HAP-1 (cell line): ENCODE results near the gene MAGI1.

ENCODE experiments used
- DNase-seq, 2 experiments: peaks; one replicate each; pipeline ENCODE4 v3.0.0-alpha.2; 2016 to 2020; ENCODE audit warnings: low spot score in 2 of 2
- H3K27me3 ChIP-seq: fragments of 250-450 bp; sonication (Bioruptor Pico); 2 replicates; pipeline ENCODE4 v1.5.1; 2020; ENCODE audit warnings: low read depth, mild to moderate bottlenecking, moderate library complexity
- H3K36me3 ChIP-seq: fragments of 250-450 bp; sonication (Bioruptor Pico); replicated peaks from 2 replicates; pipeline ENCODE4 v1.5.1; 2020; ENCODE audit warnings: mild to moderate bottlenecking
- H3K4me1 ChIP-seq: fragments of 250-450 bp; sonication (Bioruptor Pico); 2 replicates; pipeline ENCODE4 v1.5.1; 2020; ENCODE audit warnings: mild to moderate bottlenecking
- H3K4me3 ChIP-seq: fragments of 250-450 bp; sonication (Bioruptor Pico); 2 replicates; pipeline ENCODE4 v1.5.1; 2020; ENCODE audit warnings: mild to moderate bottlenecking, moderate library complexity
- H3K9me3 ChIP-seq: fragments of 250-450 bp; sonication (Bioruptor Pico); 2 replicates; pipeline ENCODE4 v1.5.1; 2020; ENCODE audit warnings: mild to moderate bottlenecking, moderate library complexity
- in situ Hi-C: fragments of 300-500 bp; cut with MboI; formaldehyde crosslinking; loops from 3 replicates; pipeline ENCODE4 v1.14.3; 2020; ENCODE audit warnings: low sequenced_read_pairs, inconsistent platforms, mixed read lengths

MAGI1 gene

DNA sequence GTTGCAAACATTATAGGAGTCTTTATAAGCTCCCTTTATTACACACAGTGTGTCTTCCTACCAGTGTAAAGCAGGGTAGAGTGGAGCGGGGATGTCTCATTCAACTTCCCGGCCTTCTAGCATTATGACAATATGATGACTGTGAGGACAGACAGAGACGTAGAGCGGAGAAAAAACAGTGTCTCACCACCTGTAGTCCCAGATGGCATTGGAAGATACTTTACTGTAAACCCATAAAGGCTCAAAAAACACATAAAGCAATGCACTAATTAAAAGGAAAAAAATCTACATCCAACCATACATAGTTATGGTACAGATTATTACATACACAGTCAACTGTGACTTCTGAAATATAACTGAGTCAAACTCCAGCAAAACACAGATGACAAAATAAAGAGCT lies 383.7 kb downstream of the MAGI1 start:
- in situ Hi-C loops: no loop called here
- Histone ChIP-seq H3K9me3 (no peaks in the 10 kb centered on the region), H3K4me1 (peaks cover 15% of the 10 kb centered on the region), H3K4me3 (no peak overlapping the region), H3K36me3 (no peaks in the 10 kb centered on the region), H3K27me3 (no peaks in the 10 kb centered on the region)
- no peak for DNase-seq

DNA sequence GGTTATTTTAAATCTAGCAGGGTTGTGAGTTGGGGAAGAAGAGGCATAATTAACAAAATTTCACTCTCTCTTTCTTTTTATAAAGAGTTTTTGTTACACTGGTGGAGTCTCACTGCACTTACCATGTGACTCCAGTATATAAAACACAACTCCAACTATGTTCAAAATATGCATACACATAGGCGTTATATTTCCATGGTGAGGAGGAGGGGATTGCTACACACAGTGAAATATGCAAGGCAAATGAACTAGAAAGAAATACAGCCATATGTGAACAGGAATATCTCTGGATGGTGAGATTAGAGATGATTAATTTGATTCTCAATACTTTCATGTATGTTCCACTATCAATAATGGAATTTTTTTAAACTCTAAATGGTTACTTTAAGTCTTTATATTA lies 385.0 kb downstream of the MAGI1 start:
- no peak for DNase-seq
- Histone ChIP-seq H3K27me3 (no peaks in the 10 kb centered on the region), H3K36me3 (no peaks in the 10 kb centered on the region), H3K4me1 (peaks cover 15% of the 10 kb centered on the region), H3K9me3 (no peaks in the 10 kb centered on the region), H3K4me3 (no peak overlapping the region)
- in situ Hi-C loops: no loop called here

- Histone ChIP-seq H3K4me1 (no peaks in the 10 kb centered on the region; the same call in 1 of the 2 replicates), H3K4me3 (no peak overlapping the region), H3K27me3 (no peaks in the 10 kb centered on the region), H3K36me3 (no peaks in the 10 kb centered on the region), H3K9me3 (0 out of 2 replicates have a peak, but pooled peaks cover 3% of the 10 kb centered on the region)
- DNase-seq: no peak
- in situ Hi-C loops: no loop called here
Observed at GRCh38 chr3:65650247-65650646, 388.5 kb downstream of the MAGI1 start.

DNA sequence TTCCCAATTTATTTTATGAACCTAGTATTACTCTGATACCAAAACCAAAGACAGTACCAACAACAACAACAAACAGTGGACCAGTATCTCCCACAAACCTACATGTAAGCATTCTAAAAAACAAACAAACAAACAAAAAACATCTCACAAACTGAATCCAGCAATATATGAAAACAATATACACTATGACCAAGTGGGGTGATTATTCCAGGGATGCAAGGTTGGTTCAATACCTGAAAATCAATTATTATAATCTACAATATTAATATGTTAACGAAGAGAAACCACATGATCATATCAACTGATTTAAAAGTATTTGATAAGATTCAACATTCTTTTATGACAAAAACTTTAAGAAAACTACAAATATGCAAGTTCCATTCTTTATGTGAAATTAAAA lies 391.3 kb downstream of the MAGI1 start:
- Histone ChIP-seq H3K27me3 (no peaks in the 10 kb centered on the region), H3K9me3 (0 out of 2 replicates have a peak, but pooled peaks cover 3% of the 10 kb centered on the region), H3K4me1 (no peaks in the 10 kb centered on the region; the same call in 1 of the 2 replicates), H3K4me3 (no peak overlapping the region), H3K36me3 (no peaks in the 10 kb centered on the region)
- DNase-seq: no peak
- in situ Hi-C loops: no loop called here

DNA sequence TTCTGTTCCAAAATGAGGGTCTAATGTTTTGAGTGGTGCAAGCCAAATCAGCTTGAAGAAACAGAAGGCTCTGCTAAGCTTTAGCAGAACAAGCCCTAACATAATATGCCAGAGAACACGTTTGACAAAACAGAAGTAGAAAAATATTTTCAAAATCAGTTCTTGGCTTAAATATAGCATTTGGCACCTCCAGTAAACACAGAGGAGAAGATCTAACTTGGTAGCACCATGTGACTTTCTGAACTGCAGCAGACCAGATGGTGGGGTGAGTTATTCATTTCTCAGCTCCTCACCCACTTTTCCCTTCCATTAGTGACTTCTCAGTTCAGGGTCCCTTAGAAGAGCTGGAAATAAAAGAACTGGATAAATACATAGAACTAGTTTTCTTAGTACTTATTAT lies 395.8 kb downstream of the MAGI1 start:
- 0 out of 2 replicates have a peak, but pooled peaks cover 3% of the 10 kb centered on the region for H3K9me3 ChIP-seq
- H3K36me3 ChIP-seq: no peaks in the 10 kb centered on the region
- H3K4me1 ChIP-seq: no peaks in the 10 kb centered on the region
- in situ Hi-C loops: no loop called here
- no peak for DNase-seq
- H3K4me3 ChIP-seq: no peak overlapping the region
- H3K27me3 ChIP-seq: no peaks in the 10 kb centered on the region

DNA sequence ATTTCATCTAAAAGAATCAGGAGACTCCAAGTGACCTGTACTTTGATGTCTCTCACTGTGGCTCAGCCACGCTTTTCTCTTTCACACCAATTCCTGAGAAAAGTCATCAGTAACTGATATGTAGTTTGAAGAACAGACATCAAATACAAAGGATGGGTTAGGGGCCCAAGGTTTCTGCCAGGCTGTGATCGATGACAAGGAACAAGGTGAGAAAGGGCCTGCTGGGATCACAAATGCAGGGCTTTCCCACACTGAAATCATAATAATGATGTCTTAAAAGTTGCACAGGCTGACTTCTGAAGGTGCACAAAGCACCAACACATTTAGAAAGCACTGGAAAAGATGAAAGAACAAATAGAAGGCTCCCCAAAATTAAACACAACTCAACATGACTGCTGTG lies 396.9 kb downstream of the MAGI1 start:
- in situ Hi-C loops: no loop called here
- DNase-seq: no peak
- Histone ChIP-seq H3K4me3 (no peak overlapping the region), H3K4me1 (peaks cover 1% of the 10 kb centered on the region; the same call in 1 of the 2 replicates), H3K36me3 (no peaks in the 10 kb centered on the region), H3K9me3 (no peaks in the 10 kb centered on the region), H3K27me3 (no peaks in the 10 kb centered on the region)

DNA sequence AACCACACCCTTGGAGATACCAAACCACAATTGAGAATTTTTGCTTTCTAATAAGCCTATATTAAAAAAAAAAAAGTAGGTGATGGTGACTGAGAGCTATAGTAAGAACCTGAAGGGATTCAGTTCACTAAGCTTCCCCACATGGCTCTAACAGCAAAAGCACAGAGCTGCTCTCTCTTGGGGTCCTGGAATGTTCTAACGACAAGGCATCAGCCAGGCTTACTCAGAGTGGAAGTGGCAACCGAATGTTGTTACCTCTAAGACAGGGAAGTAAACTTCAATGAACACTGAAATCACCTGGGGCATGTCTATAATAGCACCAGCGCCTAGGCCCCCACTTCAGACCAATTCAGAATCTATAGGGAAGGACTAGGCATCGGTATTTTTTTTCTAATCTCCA lies 397.7 kb downstream of the MAGI1 start:
- H3K9me3 ChIP-seq: no peaks in the 10 kb centered on the region
- H3K4me3 ChIP-seq: no peak overlapping the region
- no peak for DNase-seq
- in situ Hi-C loops: no loop called here
- no peaks in the 10 kb centered on the region for H3K36me3 ChIP-seq
- H3K27me3 ChIP-seq: no peaks in the 10 kb centered on the region
- H3K4me1 ChIP-seq: peaks cover 8% of the 10 kb centered on the region

DNA sequence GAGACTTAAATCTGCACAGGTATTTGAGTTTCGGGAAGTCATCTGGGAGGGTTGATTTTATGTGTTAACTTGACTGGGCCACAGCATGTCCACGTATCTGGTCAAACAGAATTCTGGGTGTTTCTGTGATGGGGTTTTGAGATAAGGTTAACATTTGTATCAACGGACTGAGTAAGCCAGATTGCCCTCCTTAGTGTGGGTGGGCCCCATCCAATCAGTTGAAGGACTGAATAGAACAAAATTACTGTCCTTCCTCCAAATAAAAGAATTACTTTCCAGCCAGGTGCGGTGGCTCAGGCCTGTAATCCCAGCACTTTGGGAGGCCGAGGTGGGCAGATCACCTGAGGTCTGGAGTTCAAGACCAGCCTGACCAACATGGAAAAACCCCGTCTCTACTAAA lies 399.3 kb downstream of the MAGI1 start:
- no peaks in the 10 kb centered on the region for H3K36me3 ChIP-seq
- in situ Hi-C loops: no loop called here
- DNase-seq: no peak
- H3K4me1 ChIP-seq: peaks cover 9% of the 10 kb centered on the region
- no peaks in the 10 kb centered on the region for H3K27me3 ChIP-seq
- no peaks in the 10 kb centered on the region for H3K9me3 ChIP-seq
- no peak overlapping the region for H3K4me3 ChIP-seq

DNA sequence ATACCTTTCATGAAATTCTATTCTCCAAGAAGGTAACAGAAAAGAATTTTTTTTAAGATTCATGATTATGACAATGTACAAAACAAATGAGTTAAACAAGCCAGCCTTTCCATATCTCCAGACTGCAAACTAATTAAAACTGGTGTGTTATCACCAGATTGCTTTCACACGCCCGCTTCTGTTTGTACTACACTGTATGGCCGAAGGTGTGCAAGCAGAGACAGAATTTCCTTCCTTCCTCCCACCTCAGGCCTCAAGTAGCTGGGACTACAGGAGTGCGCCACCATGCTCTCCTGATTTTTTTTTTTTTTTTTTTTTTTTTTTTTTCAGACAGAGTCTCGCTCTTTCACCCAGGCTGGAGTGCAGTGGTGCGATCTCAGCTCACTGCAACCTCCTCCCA lies 400.4 kb downstream of the MAGI1 start:
- H3K4me3 ChIP-seq: no peak overlapping the region
- H3K36me3 ChIP-seq: no peaks in the 10 kb centered on the region
- no peaks in the 10 kb centered on the region for H3K27me3 ChIP-seq
- in situ Hi-C loops: no loop called here
- no peak for DNase-seq
- peaks cover 9% of the 10 kb centered on the region for H3K4me1 ChIP-seq
- no peaks in the 10 kb centered on the region for H3K9me3 ChIP-seq

DNA sequence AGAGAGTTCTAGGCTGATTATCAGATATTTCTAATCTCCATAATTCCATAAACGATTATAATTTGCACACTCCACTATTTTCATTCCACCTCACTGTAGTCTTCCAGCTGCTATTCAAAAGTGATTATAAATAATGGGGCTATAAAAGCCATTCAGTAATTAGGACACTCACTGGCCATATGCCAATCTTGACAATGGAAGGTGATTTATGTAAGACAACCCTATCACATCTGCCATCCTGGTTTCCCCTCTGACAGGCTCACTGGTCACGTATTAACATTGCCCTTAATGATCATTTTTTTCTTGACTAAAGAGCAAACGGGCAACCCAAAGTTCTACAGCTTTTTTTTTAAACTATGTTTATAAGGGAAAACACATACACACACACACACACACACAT lies 402.4 kb downstream of the MAGI1 start:
- DNase-seq: peak; percentile 11 to 29
- H3K4me3 ChIP-seq: no peak overlapping the region
- peaks cover 9% of the 10 kb centered on the region for H3K4me1 ChIP-seq
- in situ Hi-C loops: no loop called here
- no peaks in the 10 kb centered on the region for H3K27me3 ChIP-seq
- H3K36me3 ChIP-seq: no peaks in the 10 kb centered on the region
- H3K9me3 ChIP-seq: no peaks in the 10 kb centered on the region

DNA sequence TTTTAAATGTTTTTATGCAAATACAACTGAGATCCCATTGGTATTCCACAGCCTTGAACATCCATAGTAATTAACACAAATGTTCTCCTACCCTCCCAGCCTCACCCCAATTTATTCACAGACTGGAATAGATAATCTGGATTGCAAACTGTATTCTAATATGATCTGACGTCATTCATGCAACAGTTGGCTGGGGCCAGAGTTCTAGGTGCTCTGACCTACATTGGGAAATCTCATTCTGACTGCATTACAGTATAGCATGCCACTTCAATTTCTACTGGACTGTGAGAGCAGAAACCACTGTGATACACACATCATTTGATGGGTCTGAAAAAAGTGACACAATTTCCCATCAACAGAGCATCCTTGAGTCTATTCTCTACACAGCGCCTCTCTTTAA lies 403.1 kb downstream of the MAGI1 start:
- H3K27me3 ChIP-seq: no peaks in the 10 kb centered on the region
- no peak for DNase-seq
- in situ Hi-C loops: no loop called here
- no peaks in the 10 kb centered on the region for H3K36me3 ChIP-seq
- H3K4me1 ChIP-seq: peaks cover 9% of the 10 kb centered on the region
- no peaks in the 10 kb centered on the region for H3K9me3 ChIP-seq
- H3K4me3 ChIP-seq: no peak overlapping the region

DNA sequence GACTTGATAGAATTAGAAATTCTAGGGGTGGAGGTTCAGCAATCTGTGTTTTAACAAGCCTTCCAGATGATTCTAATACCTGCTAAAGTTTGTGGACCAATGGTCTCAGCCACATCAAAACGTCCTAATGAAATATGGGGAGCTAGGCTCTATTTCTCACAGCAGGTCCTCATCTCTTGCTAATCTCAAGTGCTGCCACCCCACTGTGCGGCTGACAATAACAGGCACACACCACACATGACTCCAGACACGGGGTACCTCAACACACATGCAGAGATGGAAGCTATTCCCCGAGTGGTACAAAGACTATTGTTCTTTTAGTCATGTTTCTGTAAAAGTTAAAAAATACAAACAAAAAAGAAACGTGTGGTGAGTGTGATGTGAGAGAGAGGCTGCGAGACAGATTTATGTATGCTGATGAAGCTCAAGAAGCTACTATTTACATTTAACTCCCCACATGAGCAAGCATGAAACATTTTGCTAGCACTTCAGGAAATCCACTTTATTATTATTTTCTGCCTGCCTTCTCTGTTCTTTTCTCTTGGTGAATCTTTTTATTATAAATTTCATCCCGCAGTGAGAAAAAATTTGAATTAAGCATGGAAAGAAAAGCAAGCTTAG lies 405.6 kb downstream of the MAGI1 start:
- H3K36me3 ChIP-seq: no peaks in the 10 kb centered on the region
- H3K4me1 ChIP-seq: peaks cover 9% of the 10 kb centered on the region
- no peak for DNase-seq
- in situ Hi-C loops: no loop called here
- no peaks in the 10 kb centered on the region for H3K9me3 ChIP-seq
- H3K4me3 ChIP-seq: no peak overlapping the region
- no peaks in the 10 kb centered on the region for H3K27me3 ChIP-seq

- no peaks in the 10 kb centered on the region for H3K27me3 ChIP-seq
- in situ Hi-C loops: no loop called here
- no peaks in the 10 kb centered on the region for H3K36me3 ChIP-seq
- DNase-seq: no peak
- peaks cover 9% of the 10 kb centered on the region for H3K4me1 ChIP-seq
- H3K4me3 ChIP-seq: no peak overlapping the region
- no peaks in the 10 kb centered on the region for H3K9me3 ChIP-seq
Observed at GRCh38 chr3:65632414-65632813, 406.3 kb downstream of the MAGI1 start.

DNA sequence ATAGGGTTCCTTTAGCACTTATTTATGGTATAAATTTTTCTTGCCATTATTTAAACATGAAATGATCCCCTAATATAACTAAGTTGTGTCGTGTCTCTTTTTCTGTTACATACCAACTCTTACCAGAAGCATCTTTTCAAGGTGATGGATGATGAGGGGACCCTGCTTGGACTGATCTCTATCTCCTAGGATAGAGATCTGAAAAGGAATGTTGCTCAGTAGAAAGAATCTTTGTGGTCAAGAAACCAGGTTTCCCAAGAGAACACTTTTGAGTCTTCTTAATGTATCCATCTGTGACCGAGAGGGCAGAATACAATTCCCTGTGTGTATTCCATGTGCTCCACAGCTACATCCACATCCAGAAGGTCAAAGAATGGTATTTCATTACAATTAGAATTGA lies 409.7 kb downstream of the MAGI1 start:
- Histone ChIP-seq H3K27me3 (no peaks in the 10 kb centered on the region), H3K9me3 (no peaks in the 10 kb centered on the region), H3K4me1 (peaks cover 5% of the 10 kb centered on the region), H3K36me3 (no peaks in the 10 kb centered on the region), H3K4me3 (no peak overlapping the region)
- no peak for DNase-seq
- in situ Hi-C loops: no loop called here

GRCh38 chr3:65627062-65627461 lies 411.7 kb downstream of the MAGI1 start:
- peaks cover 5% of the 10 kb centered on the region for H3K4me1 ChIP-seq
- in situ Hi-C loops: no loop called here

More at GRCh38 chr3:65627062-65627461, 411.7 kb downstream of the MAGI1 start:
- DNase-seq: peak; percentile 19 to 53
- Histone ChIP-seq H3K4me3 (no peak overlapping the region), H3K36me3 (no peaks in the 10 kb centered on the region), H3K27me3 (no peaks in the 10 kb centered on the region), H3K9me3 (no peaks in the 10 kb centered on the region)
